ENCODE measurements around the gene TXNDC11. TPM values are rescaled to one million over a fixed set of nuclear protein-coding genes. Genes with fewer than 3 reads are reported as not detected.

Gene TXNDC11
- total RNA-seq, 6 donors from 2014 or later = 81.2 to 148 (median 117) TPM

DNA sequence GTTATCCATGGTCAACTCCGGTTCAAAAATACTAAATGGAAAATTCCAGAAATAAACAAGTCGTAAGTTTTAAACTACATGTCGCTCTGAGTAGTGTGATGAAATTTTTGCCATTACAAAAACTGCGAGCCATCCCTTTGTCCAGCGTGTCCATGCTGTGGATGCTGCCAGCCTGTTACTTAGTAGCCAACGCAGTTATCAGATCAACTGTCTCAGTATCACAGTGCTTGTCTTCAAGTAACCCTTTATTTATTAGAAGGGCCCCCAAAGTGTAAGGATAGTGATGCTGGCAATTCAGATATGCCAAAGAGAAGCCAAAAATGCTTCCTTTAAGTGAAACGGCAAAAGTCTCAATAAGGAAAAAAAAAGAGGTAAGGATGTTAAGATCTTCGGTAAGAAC is 50.5 kb downstream of the TXNDC11 start:
- ATAC-seq (ENCODE audit: low FRiP score in 2 of 2) (no peak), DNase-seq (no peak)
- no peak for TF ChIP-seq EP300 (IDR thresholded peaks at IDR 0.05)
- TF ChIP-seq POLR2A (IDR thresholded peaks at IDR 0.05) = no peak
- TF ChIP-seq, protein P1, sequence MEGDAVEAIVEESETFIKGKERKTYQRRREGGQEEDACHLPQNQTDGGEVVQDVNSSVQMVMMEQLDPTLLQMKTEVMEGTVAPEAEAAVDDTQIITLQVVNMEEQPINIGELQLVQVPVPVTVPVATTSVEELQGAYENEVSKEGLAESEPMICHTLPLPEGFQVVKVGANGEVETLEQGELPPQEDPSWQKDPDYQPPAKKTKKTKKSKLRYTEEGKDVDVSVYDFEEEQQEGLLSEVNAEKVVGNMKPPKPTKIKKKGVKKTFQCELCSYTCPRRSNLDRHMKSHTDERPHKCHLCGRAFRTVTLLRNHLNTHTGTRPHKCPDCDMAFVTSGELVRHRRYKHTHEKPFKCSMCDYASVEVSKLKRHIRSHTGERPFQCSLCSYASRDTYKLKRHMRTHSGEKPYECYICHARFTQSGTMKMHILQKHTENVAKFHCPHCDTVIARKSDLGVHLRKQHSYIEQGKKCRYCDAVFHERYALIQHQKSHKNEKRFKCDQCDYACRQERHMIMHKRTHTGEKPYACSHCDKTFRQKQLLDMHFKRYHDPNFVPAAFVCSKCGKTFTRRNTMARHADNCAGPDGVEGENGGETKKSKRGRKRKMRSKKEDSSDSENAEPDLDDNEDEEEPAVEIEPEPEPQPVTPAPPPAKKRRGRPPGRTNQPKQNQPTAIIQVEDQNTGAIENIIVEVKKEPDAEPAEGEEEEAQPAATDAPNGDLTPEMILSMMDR (IDR thresholded peaks at IDR 0.05) = no peak
- TF ChIP-seq POLR2AphosphoS5 (IDR thresholded peaks at IDR 0.05) = no peak
- Histone ChIP-seq H3K27me3 (no peaks in the 10 kb centered on the region), H3K27ac (no peak overlapping the region), H3K4me3 (no peak overlapping the region), H3K4me1 (peaks cover 0 to 19% (median 9%) of the 10 kb centered on the region in 4 donors), H3K36me3 (peaks cover 24 to 81% (median 55%) of the 10 kb centered on the region in 4 donors), H3K9me3 (no peaks in the 10 kb centered on the region)
- WGBS, 2 donors = 85 to 89% methylated on average over 8 of the region's 8 CpGs

- WGBS, 2 donors = 88 to 95% methylated on average over 15 of the region's 15 CpGs
- Histone ChIP-seq H3K27ac (no peak overlapping the region), H3K36me3 (peaks cover 20 to 81% (median 55%) of the 10 kb centered on the region in 4 donors), H3K4me1 (peaks cover 0 to 19% (median 9%) of the 10 kb centered on the region in 4 donors), H3K4me3 (no peak overlapping the region), H3K9me3 (no peaks in the 10 kb centered on the region), H3K27me3 (no peaks in the 10 kb centered on the region)
- ATAC-seq (ENCODE audit: low FRiP score in 2 of 2) (no peak), DNase-seq (no peak)
- TF ChIP-seq, protein P1 (IDR thresholded peaks at IDR 0.05) = no peak
- TF ChIP-seq POLR2AphosphoS5 (IDR thresholded peaks at IDR 0.05) (no peak), EP300 (IDR thresholded peaks at IDR 0.05) (no peak), POLR2A (IDR thresholded peaks at IDR 0.05) (no peak)
Measured at GRCh38 chr16:11691771-11692170, 50.9 kb downstream of the TXNDC11 start.

DNA sequence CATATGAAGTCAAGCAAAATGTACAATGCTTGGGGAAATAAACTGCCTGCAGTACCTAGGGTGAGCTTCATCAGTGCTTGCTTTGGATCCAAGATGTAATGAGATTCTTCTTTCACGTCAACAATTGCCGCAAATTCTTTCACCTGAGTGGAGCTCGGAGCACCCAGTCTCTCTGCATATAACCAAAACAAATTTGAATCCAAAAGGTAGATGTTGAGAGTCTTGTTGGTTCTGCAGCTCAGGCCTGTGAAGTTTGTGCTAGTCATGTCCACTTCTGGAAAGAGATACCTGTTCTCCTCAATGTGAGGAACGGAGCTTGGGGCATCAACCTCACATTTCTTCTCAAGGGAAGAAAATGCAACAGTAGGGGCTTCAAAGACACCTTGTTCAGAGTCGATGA is 51.4 kb downstream of the TXNDC11 start:
- TF ChIP-seq EP300 (IDR thresholded peaks at IDR 0.05) (no peak), POLR2A (IDR thresholded peaks at IDR 0.05) (no peak), POLR2AphosphoS5 (IDR thresholded peaks at IDR 0.05) (no peak)
- TF ChIP-seq, protein P1 (IDR thresholded peaks at IDR 0.05) = no peak
- Histone ChIP-seq H3K36me3 (peaks cover 17 to 81% (median 55%) of the 10 kb centered on the region in 4 donors), H3K4me1 (peaks cover 0 to 19% (median 9%) of the 10 kb centered on the region in 4 donors), H3K4me3 (no peak overlapping the region), H3K27me3 (no peaks in the 10 kb centered on the region), H3K27ac (no peak overlapping the region), H3K9me3 (no peaks in the 10 kb centered on the region)
- 95 to 98% methylated on average over 5 of the region's 5 CpGs for whole genome bisulfite sequencing, 2 donors
- no peak for DNase-seq
- ATAC-seq (ENCODE audit: low FRiP score in 2 of 2) = no peak

DNA sequence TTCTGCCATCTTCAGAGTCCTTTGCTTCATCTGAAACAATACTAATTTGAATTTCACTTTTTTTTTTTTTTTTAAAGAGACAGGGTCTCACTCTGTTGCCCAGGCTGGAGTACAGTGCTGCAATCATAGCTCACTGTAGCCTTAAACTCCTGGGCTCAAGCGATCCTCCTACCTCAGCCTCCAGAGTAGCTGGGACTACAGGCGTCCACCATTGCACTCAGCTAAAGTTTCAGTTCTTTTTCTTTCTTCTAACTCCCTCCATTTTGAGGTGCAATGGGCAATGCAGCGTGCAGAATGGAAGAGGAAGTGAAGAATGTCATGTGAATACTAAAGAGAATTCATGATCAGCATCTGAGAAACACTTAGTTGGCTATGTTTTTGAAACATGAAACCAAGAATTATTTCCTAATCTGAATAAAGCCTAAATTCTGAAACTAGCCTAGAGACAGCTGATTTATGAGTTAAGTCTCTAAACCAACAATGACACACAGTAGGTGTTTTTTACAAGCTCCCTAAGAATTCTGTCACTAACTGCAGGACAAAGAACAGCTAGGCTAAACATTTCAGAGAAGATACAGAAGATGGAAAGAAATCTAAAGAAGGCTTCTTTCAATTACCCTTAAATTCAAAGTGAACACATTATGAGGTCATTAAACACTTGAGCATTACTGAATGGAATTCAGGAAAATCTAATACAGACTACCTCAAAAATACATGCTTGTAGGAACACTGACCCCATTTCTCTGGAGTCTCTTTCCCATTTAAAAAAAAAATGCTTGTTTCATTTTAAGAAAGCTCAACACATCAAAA is 53.4 kb downstream of the TXNDC11 start:
- peaks cover 17 to 81% (median 62%) of the 10 kb centered on the region in 4 donors for H3K36me3 ChIP-seq
- WGBS, 2 donors = 70 to 74% methylated on average over 3 of the region's 3 CpGs
- peak in 1 of 2 donors; percentile 71 for ATAC-seq (ENCODE audit: low FRiP score in 2 of 2)

More for the DNA sequence above, 53.4 kb downstream of the TXNDC11 start:
- Histone ChIP-seq H3K27ac (peak overlapping the region in 1 of 4 donors; percentile 27), H3K27me3 (no peaks in the 10 kb centered on the region), H3K9me3 (no peaks in the 10 kb centered on the region), H3K4me1 (peaks cover 0 to 19% (median 9%) of the 10 kb centered on the region in 4 donors), H3K4me3 (no peak overlapping the region)
- TF ChIP-seq POLR2A (IDR thresholded peaks at IDR 0.05) = no peak
- TF ChIP-seq, protein P1 (IDR thresholded peaks at IDR 0.05) = no peak
- no peak for DNase-seq

Data from upper lobe of left lung (tissue), 6 donors.